ENCODE results near the gene ATP2B3. TPM values are rescaled to one million over a fixed set of nuclear protein-coding genes. Genes with fewer than 3 reads are reported as not detected.

The ATP2B3 gene
- total RNA-seq, 1 donor from 2014 or later, result 0.21 TPM

- H3K9me3 Mint-ChIP-seq (ENCODE audit: unreplicated experiment), result peaks cover 5% of the 10 kb centered on the region
- H3K4me3 Mint-ChIP-seq (ENCODE audit: unreplicated experiment), result no peak overlapping the region
- peaks cover 1% of the 10 kb centered on the region for H3K4me1 Mint-ChIP-seq (ENCODE audit: unreplicated experiment)
- H3K27ac Mint-ChIP-seq (ENCODE audit: unreplicated experiment), result no peak overlapping the region
- no peak for TF ChIP-seq CTCF (IDR thresholded peaks at IDR 0.05)
- H3K36me3 Mint-ChIP-seq (ENCODE audit: unreplicated experiment), result peaks cover 20% of the 10 kb centered on the region
- H3K27me3 Mint-ChIP-seq (ENCODE audit: unreplicated experiment), result no peaks in the 10 kb centered on the region
- no peak for DNase-seq (ENCODE audit: extremely low spot score, unreplicated experiment)
Observed at GRCh38 chrX:153592091-153592833, 74.8 kb downstream of the ATP2B3 start.

GRCh38 chrX:153592966-153593688 lies 75.7 kb downstream of the ATP2B3 start:
- Mint-ChIP-seq H3K9me3 (ENCODE audit: unreplicated experiment) (peaks cover 8% of the 10 kb centered on the region), H3K27me3 (ENCODE audit: unreplicated experiment) (no peaks in the 10 kb centered on the region), H3K27ac (ENCODE audit: unreplicated experiment) (no peak overlapping the region), H3K36me3 (ENCODE audit: unreplicated experiment) (peaks cover 16% of the 10 kb centered on the region), H3K4me3 (ENCODE audit: unreplicated experiment) (no peak overlapping the region), H3K4me1 (ENCODE audit: unreplicated experiment) (peaks cover 3% of the 10 kb centered on the region)
- no peak for DNase-seq (ENCODE audit: extremely low spot score, unreplicated experiment)
- TF ChIP-seq CTCF (IDR thresholded peaks at IDR 0.05), result no peak

- no peak overlapping the region for H3K27ac Mint-ChIP-seq (ENCODE audit: unreplicated experiment)
- H3K9me3 Mint-ChIP-seq (ENCODE audit: unreplicated experiment), result peaks cover 8% of the 10 kb centered on the region
- DNase-seq (ENCODE audit: extremely low spot score, unreplicated experiment), result no peak
- H3K27me3 Mint-ChIP-seq (ENCODE audit: unreplicated experiment), result no peaks in the 10 kb centered on the region
- no peak overlapping the region for H3K4me3 Mint-ChIP-seq (ENCODE audit: unreplicated experiment)
- H3K36me3 Mint-ChIP-seq (ENCODE audit: unreplicated experiment), result peaks cover 13% of the 10 kb centered on the region
- no peak for TF ChIP-seq CTCF (IDR thresholded peaks at IDR 0.05)
- H3K4me1 Mint-ChIP-seq (ENCODE audit: unreplicated experiment), result peaks cover 3% of the 10 kb centered on the region
Observed at GRCh38 chrX:153593811-153594500, 76.5 kb downstream of the ATP2B3 start.

GRCh38 chrX:153595387-153595786 lies 77.9 kb downstream of the ATP2B3 start:
- no peak for TF ChIP-seq CTCF (IDR thresholded peaks at IDR 0.05)
- Mint-ChIP-seq H3K27me3 (ENCODE audit: unreplicated experiment) (no peaks in the 10 kb centered on the region), H3K4me1 (ENCODE audit: unreplicated experiment) (peaks cover 9% of the 10 kb centered on the region), H3K9me3 (ENCODE audit: unreplicated experiment) (peaks cover 8% of the 10 kb centered on the region), H3K27ac (ENCODE audit: unreplicated experiment) (no peak overlapping the region), H3K36me3 (ENCODE audit: unreplicated experiment) (peaks cover 13% of the 10 kb centered on the region), H3K4me3 (ENCODE audit: unreplicated experiment) (no peak overlapping the region)
- no peak for DNase-seq (ENCODE audit: extremely low spot score, unreplicated experiment)
